SK-MEL-5 (cell line): ENCODE measurements around the gene SASH1. TPM values are rescaled to one million over a fixed set of nuclear protein-coding genes. Genes with fewer than 3 reads are reported as not detected.
A peak's percentile ranks its signal among the peaks of the same experiment; 100 is the strongest.

Source experiments
- DNase-seq: peaks from one replicate; pipeline ENCODE4 v3.0.0-alpha.2; 2016; ENCODE audit warnings: low read depth, low spot score
- in situ Hi-C: cut with HindIII; loops from 2 replicates; pipeline ENCODE4 v1.10.0; 2016; ENCODE audit warnings: low sequenced_read_pairs, high pct_unique_total_duplicates, low pct_unique_long_range_greater_than_20kb
- total RNA-seq: library from RNA; depleted of rRNA; stranded (reverse); fragments of >200 nt; shearing (Covaris generic); gene quantifications from 2 replicates; pipeline ENCODE4 v1.2.3, GENCODE V29; 2014

Gene SASH1
- total RNA-seq, 1 experiment from 2014 or later: 43.7 TPM

DNA sequence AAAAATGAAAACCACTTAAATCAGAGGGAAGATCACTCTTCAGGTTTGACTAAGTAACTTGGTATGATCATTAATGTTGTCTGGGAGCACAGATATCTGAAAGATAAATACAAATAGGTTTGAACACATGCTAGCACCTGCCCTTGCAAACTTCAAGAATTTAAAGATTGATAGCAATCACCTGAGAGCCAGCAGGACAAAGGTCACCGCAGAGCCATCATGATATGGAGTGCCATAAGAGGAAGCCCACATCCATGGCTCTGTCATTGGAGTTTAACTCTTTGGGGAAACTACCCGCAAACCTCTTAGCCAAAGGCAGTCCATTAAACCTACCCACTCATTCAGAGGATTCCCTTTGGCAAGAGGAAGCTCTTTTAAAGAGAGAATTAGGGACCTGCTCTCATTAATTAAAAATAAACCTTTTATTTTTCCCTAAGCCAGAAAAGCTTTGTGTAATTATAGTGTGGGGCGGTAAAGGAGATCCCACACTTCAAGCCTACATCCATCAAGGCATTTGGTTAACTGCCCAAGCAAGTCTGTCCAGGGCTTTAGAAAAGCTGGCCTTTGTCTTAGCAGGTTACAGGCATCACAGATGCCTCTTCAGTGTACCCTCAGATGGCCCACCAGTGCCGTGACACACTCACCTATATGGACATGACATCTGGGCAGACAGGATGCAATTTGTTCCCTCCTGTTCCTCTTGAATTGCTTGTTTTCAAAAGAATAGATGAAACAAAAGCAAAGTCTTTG lies 73.0 kb downstream of the SASH1 start:
- in situ Hi-C loops: no loop called here
- no peak for DNase-seq

DNA sequence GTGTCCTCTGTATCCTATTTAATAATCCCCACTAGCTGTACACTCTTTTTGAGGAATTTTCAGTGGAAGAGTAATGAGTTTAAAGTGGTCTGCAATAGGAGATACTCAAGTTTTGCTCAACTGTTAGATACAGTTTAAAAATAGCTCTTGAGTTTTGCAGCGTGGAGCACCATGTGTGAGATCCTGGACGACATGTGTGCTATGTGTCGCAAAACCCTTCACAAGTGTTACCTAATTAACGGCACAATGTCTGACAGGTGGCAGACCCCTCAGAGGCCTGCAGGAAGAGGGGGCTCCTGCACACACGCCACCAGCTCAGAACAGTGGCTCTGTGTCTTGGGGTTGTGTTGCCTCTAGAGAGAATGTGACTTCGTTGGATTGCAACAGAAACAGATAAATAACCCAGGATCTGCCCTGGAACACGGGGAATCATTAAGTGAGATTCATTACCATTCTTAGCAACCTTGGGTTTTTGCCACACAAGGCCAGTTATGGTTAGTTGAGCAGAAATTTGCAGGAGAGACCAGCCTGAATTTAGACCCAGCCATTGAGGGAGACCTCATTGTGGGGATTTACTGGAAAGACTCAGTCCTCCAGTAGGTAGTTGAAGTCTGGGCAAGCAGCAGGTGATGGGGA lies 73.8 kb downstream of the SASH1 start:
- in situ Hi-C loops: no loop called here
- DNase-seq: no peak

DNA sequence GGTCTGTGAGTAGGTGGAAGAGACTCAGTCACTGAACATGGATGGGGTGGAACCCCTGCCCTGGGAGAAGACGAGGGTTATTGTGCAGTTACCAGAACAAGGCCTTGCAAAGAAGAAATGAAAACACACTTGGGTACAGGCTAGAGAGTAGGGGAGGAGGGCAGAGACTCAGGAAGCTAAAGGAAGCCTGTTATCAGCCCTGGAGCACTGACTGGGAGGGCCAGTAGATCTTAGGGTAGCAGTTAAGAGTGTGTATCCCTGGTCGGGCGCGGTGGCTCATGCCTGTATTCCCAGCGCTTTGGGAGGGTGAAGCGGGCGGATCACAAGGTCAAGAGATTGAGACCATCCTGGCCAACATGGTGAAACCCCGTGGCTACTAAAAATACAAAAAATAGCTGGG lies 74.4 kb downstream of the SASH1 start:
- no peak for DNase-seq
- in situ Hi-C loops: no loop called here

DNA sequence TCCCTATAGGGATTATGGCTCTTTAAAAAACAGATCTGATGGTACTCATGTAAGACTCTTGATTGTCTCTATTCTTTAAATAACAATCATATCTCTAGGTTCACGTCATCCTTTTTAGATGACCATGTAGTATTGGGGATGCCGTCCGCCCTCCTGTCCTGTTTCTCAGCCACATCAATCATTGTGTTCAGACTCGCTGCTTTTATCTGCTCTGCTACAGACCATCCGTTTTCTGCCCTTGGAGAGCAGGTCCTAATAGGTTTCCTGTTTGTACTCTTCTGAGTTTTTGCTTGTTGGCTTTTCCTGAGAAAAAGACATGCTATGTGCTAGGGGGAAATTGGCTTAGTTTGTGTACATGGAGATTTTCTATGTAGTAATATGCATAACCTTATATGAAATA lies 76.8 kb downstream of the SASH1 start:
- DNase-seq: no peak
- in situ Hi-C loops: no loop called here

DNA sequence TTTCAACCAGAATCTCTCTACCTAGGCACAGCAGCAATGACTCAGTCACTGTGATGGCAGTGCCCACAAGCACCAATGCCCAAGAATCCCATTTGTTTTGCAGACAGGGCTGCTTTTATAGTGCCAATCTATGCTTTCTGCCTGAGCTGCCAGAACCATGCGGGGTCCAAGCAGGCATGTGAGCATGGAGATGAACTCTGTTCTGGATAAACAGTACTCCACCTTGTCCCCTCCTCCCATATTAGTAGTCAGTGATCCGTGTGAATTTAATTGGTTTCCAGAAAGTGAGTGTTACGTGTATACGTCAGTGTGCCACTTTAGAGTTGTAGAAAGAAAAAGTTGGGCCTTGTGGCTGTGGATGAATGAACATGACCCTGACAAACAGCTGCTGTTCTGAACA lies 79.4 kb downstream of the SASH1 start:
- in situ Hi-C loops: no loop called here
- DNase-seq: no peak

DNA sequence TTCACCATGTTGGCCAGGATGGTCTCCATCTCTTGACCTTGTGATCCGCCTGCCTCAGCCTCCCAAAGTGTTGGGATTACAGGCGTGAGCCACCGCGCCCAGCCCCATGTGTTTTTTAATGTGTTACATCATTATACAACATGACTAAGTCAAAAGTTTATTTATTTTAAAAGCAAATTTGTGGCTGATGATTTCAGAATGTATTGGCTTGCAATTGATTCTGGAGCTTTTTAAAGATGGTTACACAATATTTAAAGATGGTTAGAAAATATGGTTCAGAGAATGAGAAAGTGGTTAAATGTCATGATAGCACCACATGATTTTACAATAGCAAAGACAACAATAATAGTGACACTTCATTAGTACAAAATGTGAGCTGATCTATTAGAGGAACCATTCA lies 80.5 kb downstream of the SASH1 start:
- no peak for DNase-seq
- in situ Hi-C loops: no loop called here

DNA sequence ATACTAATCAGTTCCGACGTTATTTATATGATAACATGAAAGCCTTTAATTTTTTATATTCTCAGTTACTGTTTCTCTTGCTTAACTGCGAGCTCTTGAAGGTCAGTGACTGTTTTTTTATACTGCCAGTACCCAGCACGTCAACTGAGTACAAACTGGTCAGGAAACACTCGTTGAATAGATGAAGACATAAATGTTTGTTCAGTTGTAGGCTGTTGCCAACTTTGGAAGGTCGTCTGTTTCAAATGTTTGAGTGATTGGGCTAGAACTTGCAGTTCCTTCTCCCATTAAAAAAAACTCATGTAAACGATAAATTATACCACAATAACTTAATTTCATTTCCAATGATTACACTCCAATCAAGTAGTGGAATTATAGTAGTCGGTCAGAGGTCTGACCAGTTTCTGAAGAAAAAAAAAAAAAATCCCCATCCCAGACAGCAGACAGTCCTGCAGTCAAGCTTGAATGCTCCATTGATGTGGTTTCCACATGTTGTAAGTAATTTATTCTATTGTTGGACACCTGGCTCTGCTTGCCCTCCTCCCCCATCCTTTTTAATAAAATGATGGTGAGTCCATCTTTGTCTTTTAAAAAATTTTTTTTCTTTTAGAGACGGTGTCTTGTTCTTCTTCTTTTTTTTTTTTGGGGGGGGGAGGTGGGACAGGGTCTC lies 81.1 kb downstream of the SASH1 start:
- no peak for DNase-seq
- in situ Hi-C loops: no loop called here

DNA sequence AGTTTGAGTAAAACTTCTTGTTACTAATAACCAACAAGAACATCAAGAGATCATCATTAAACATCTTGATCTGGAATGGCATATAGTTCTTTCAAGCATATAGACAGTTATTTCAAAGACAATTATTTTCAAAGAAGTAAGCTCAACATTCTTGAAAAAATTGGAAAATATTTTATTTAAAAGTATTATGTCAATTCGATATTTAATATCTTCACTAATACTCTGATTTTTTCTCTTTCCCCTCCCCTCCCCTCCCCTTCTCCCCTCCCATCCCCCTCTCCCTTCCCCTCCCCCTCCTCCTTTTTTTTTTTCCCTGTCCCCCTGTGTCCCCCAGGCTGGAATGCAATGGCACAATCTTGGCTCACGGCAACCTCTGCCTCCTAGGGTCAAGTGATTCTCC lies 82.8 kb downstream of the SASH1 start:
- in situ Hi-C loops: no loop called here
- no peak for DNase-seq

DNA sequence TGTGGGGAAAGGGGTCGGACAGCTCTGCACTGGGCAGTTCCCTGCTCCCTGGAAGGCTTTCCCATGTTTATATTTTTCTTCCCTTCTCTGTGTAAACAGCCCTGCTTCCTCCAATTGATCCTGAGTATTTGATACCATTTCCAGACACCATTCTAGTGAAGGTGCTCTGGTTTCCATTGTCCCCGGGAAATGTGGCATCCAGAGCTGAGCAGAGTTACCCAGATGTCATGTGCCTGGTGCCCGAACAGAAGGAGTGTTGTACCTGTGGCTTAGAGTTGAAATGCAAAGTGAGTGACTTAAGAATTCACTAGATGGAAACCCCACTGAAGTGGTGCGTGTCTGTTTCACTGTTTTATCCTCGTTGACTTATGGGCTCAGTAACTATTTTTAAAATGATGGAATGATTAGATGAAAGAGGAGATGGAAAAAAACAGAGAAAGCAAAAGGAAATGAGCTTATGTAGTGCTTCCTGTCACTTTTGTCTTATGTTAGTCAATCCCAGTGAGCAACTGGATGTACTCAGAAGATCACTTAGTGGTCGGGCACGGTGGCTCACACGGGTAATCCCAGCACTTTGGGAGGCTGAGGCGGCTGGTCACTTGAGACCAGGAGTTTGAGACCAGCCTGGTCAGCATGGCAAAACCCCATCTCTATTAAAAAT lies 83.8 kb downstream of the SASH1 start:
- DNase-seq: no peak
- in situ Hi-C loops: no loop called here

DNA sequence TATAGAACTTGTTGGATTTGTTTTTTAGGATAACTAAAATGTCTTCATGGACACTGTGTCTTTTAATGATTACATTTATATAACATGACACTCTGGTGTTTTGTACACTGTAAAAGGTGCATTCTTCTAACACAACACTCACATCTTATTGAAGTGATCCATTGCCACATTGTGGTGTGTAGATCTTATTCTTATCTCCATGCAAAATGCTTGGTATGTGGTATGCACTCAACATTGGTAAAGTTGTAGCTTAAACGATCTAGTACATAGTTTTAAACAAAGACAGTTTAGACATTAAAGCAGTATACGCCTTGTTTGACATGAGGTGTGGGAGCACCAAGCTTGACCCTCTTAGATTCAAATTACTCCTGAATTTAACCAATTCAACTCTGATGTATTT lies 84.7 kb downstream of the SASH1 start:
- in situ Hi-C loops: no loop called here
- DNase-seq: no peak

DNA sequence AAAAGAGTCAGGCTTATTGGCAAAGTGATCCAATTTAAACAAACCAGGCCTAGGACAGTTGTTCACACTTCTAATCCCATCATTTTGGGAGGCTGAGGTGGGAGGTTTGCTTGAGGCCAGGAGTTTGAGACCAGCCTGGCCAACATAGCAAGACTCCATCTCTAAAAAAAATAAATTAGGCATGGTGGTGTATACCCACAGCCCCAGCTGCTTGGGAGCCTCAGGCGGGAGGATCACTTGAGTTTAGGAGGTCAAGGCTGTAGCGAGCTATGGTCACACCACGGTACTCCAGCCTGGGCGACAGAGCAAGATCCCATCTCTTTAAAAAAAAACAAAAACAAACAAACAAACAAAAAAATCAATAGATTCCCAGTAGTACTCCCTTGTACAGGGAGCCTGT lies 86.8 kb downstream of the SASH1 start:
- in situ Hi-C loops: no loop called here
- no peak for DNase-seq

DNA sequence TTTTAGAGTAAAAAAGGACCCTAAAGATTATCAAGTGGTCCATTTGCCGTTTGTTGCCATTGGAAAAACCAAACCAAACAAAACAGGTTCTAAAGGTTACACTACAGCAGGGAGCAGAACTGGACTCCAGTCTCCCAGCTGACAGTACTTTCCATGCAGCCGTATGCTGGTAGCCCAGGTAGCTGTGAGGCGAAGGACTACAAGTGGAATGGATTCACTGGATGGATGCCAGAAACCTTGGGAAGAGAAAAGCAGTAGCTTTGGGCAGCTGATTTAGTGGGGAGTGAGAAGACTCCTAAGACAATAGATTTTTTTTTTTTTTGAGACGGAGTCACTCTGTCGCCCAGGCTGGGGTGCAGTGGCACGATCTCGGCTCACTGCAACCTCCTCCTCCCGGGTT lies 88.3 kb downstream of the SASH1 start:
- no peak for DNase-seq
- in situ Hi-C loops: no loop called here

DNA sequence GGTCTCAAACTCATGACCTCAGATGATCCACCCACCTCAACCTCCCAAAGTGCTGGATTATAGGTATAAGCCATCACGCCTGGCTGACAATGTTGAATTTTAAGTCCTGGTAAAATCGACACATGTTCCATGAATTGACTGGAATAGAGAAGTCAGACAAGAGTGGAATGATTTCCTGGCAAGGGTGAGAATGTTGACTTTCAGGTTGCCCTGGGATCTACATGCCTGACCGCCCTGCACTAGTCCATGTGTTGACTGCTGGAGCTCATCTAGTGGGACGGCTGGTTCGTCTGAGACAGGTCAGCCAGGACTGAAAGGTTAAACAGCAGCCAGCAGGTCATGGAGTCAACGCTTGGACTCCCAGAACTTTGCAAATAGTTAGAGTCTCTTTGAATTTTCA lies 88.8 kb downstream of the SASH1 start:
- in situ Hi-C loops: no loop called here

DNA sequence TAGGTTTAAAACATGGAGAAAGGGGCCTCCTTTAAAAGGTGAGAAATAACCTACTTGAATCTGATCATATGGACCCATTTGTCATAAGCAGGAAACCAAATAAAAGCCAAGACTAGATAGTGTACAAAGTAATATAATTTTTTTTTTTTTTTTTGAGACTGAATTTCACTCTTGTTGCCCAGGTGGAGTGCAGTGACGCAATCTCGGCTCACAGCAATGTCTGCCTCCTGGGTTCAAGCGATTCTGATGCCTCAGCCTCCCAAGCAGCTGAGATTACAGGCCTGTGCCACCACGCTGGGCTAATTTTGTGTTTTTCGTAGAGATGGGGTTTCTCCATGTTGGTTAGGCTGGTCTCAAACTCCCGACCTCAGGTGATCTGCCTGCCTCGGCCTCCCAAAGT lies 89.2 kb downstream of the SASH1 start:
- DNase-seq: no peak
- in situ Hi-C loops: no loop called here

More for the DNA sequence above, 88.8 kb downstream of the SASH1 start:
- no peak for DNase-seq

DNA sequence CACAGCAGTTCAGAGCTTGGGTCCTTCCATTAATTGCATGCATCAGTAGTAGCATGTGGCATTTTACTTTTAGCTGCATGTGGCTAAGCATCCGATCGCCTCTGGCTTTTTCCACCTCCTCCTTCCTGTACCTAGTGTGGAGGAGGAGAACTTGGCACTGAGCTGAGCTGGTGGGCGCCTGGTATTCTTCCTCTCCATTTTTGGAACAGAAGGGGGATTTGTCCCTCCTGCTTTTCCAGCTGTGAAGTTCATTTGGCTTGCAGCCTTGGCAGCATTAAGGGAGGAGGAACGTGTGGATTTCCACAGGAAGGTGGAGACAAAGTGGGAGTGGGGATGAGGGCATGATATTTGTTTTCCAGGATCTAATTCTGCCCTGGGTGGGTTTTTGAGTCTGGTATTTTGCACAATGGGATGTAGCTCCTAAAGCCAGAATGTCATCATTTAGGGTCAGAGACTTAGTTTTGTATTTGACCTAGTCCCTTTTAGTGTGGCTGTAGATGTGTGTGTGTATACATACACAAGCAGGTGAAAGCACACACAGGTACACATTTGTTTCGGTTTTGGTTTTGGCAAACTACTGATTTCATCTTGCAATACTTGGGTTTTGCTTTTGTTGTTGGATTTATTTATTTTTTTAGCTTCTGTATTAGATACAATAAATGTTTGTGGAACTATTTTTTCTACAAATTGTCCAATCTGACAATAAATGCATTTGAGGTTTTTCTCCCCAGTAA lies 90.0 kb downstream of the SASH1 start:
- DNase-seq: peak; percentile 40
- in situ Hi-C loops: no loop called here

DNA sequence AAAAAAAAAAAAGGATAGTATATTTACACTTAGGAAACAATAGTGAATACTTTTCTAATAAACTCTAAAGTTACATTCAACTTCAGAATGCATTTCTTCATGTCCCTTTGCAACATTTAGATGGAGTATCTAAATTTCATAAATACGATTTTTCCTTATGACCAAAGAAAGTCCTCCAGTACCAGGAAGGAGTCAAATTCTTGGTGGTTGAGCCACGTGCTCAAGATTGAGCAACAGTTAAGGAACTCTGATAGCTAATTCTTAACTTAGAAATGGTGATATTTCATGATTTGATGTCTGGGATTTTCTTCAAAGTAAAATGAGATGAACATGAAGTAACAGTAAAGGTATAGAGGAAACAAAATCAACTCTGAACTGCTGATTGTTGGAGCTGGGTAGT lies 92.7 kb downstream of the SASH1 start:
- in situ Hi-C loops: no loop called here
- no peak for DNase-seq

DNA sequence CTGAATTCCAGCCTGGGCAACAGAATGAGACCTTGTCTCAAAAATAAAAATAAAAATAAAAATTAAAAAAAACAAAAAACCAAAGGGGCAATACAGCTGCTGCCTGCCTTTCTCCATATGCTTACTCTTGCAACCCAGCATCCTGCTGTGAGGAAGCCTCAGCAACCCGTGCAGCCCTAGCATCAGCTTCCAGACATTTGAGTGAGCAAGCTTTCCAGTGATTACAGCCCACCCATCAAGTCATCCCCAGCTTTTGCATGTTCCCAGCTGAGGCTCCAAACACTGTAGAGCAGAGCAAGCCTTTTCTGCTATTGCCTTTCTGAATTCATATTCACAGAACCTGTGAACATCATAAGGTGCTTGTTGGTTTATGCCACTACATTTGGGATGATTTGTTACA lies 93.8 kb downstream of the SASH1 start:
- in situ Hi-C loops: no loop called here
- DNase-seq: no peak

DNA sequence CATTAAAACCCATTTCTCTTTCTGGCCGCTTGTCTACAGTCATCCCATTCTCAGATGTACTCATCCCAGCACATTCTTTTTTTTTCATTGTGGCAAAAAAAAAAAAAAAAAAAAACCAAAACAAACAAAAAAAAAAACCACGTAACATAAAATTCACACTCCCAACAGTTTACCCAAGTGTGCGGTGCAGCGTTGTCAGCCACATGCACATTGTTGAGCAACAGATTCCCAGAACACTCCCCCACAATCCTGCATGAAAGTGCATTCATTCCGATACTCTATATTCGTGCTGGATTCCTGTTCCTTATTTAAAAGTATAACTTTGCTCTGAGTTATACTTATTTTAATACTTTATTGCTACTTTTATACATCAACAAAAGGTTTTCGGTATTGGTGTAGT lies 96.0 kb downstream of the SASH1 start:
- no peak for DNase-seq

More for the DNA sequence above, 96.0 kb downstream of the SASH1 start:
- in situ Hi-C loops: no loop called here
